ENCODE data around the gene SESN1. TPM values are rescaled to one million over a fixed set of nuclear protein-coding genes. Genes with fewer than 3 reads are reported as not detected.

SESN1 gene
- total RNA-seq, 2 donors from 2014 or later = 23.4 to 48.8 TPM

GRCh38 chr6:109002051-109002697, 92.5 kb downstream of the SESN1 start:
- TF ChIP-seq CTCF (IDR thresholded peaks at IDR 0.05) (no peak), POLR2A (IDR thresholded peaks at IDR 0.05) (peak in 2 of 3 donors; percentile 32 to 36)
- Histone ChIP-seq H3K4me1 (peaks cover 65% of the 10 kb centered on the region), H3K27me3 (no peaks in the 10 kb centered on the region), H3K36me3 (replicated peaks in 1 of 2; ENCODE audit: insufficient read depth in 1 of 2, low read depth in 2 of 2) (peaks cover 0 to 9% of the 10 kb centered on the region in 2 donors), H3K4me3 (no peak overlapping the region), H3K9me3 (no peaks in the 10 kb centered on the region), H3K27ac (peak overlapping the region; percentile 86 to 99 (median 87))
- DNase-seq = peak in 3 of 4 donors; percentile 25 to 63 (median 50)
- peak; percentile 86 for ATAC-seq
- WGBS, 2 donors = 14 to 19% methylated on average over 3 of the region's 3 CpGs
- intact Hi-C loops (cut with DNase I) = no loop called here

- H3K4me3 ChIP-seq = no peak overlapping the region
- H3K9me3 ChIP-seq = no peaks in the 10 kb centered on the region
- DNase-seq (no peak), ATAC-seq (peak; percentile 21)
- peaks cover 0 to 9% of the 10 kb centered on the region in 2 donors for H3K36me3 ChIP-seq (replicated peaks in 1 of 2; ENCODE audit: insufficient read depth in 1 of 2, low read depth in 2 of 2)
- no peaks in the 10 kb centered on the region for H3K27me3 ChIP-seq
- H3K4me1 ChIP-seq = peaks cover 69% of the 10 kb centered on the region
- WGBS, 2 donors = 34 to 44% methylated on average over 7 of the region's 7 CpGs
- H3K27ac ChIP-seq = peak overlapping the region; percentile 86 to 99 (median 87)
- TF ChIP-seq CTCF (IDR thresholded peaks at IDR 0.05) (no peak), POLR2A (IDR thresholded peaks at IDR 0.05) (no peak)
- intact Hi-C loops (cut with DNase I) = no loop called here
Observed at GRCh38 chr6:109001291-109001894, 93.3 kb downstream of the SESN1 start.

GRCh38 chr6:109000289-109000688, 94.4 kb downstream of the SESN1 start:
- DNase-seq = no peak
- Histone ChIP-seq H3K27ac (peak overlapping the region in 3 of 4 donors; percentile 45 to 99 (median 86)), H3K4me1 (peaks cover 72% of the 10 kb centered on the region), H3K9me3 (no peaks in the 10 kb centered on the region), H3K36me3 (replicated peaks in 1 of 2; ENCODE audit: insufficient read depth in 1 of 2, low read depth in 2 of 2) (peaks cover 0 to 9% of the 10 kb centered on the region in 2 donors), H3K27me3 (no peaks in the 10 kb centered on the region), H3K4me3 (no peak overlapping the region)
- 33 to 44% methylated on average over 2 of the region's 2 CpGs for WGBS, 2 donors
- intact Hi-C loops (cut with DNase I) = no loop called here
- TF ChIP-seq CTCF (IDR thresholded peaks at IDR 0.05) = no peak
- ATAC-seq = no peak

GRCh38 chr6:108999428-108999827, 95.2 kb downstream of the SESN1 start:
- H3K4me3 ChIP-seq = no peak overlapping the region
- peak overlapping the region in 2 of 4 donors; percentile 86 to 99 for H3K27ac ChIP-seq
- WGBS, 2 donors = 67 to 70% methylated on average over 5 of the region's 5 CpGs
- intact Hi-C loops (cut with DNase I) = no loop called here
- peaks cover 0 to 9% of the 10 kb centered on the region in 2 donors for H3K36me3 ChIP-seq (replicated peaks in 1 of 2; ENCODE audit: insufficient read depth in 1 of 2, low read depth in 2 of 2)
- ATAC-seq (no peak), DNase-seq (no peak)
- H3K9me3 ChIP-seq = no peaks in the 10 kb centered on the region
- peaks cover 73% of the 10 kb centered on the region for H3K4me1 ChIP-seq
- no peak for TF ChIP-seq POLR2A (IDR thresholded peaks at IDR 0.05)
- TF ChIP-seq CTCF (IDR thresholded peaks at IDR 0.05) = no peak
- no peaks in the 10 kb centered on the region for H3K27me3 ChIP-seq
